ENCODE data around the gene OLFML3.

Gene OLFML3

GRCh38 chr1:113951719-113952118 is 27.6 kb upstream of the OLFML3 start:
- TF ChIP-seq TAF1 (IDR thresholded peaks at IDR 0.05; ENCODE audit: borderline replicate concordance, insufficient read depth, low read length): no peak
- TF ChIP-seq REST (IDR thresholded peaks at IDR 0.05; ENCODE audit: insufficient read depth in 1 of 2, low read depth in 2 of 2, low read length in 2 of 2): no peak
- TF ChIP-seq SIN3A (IDR thresholded peaks at IDR 0.05; ENCODE audit: borderline replicate concordance, insufficient read depth, low read length): no peak
- no peak for TF ChIP-seq POLR2AphosphoS5 (IDR thresholded peaks at IDR 0.05; ENCODE audit: low read depth, low read length)
- no peak for TF ChIP-seq FOXP2 (optimal IDR thresholded peaks at IDR 0.05; ENCODE audit: borderline replicate concordance, extremely low read depth, extremely low read length, insufficient read depth)

- TF ChIP-seq REST (IDR thresholded peaks at IDR 0.05; ENCODE audit: insufficient read depth in 1 of 2, low read depth in 2 of 2, low read length in 2 of 2) (no peak), SIN3A (IDR thresholded peaks at IDR 0.05; ENCODE audit: borderline replicate concordance, insufficient read depth, low read length) (no peak), POLR2AphosphoS5 (IDR thresholded peaks at IDR 0.05; ENCODE audit: low read depth, low read length) (no peak), TAF1 (IDR thresholded peaks at IDR 0.05; ENCODE audit: borderline replicate concordance, insufficient read depth, low read length) (no peak), FOXP2 (optimal IDR thresholded peaks at IDR 0.05; ENCODE audit: borderline replicate concordance, extremely low read depth, extremely low read length, insufficient read depth) (no peak)
Observed at GRCh38 chr1:113957984-113958383, 21.3 kb upstream of the OLFML3 start.

- TF ChIP-seq POLR2AphosphoS5 (IDR thresholded peaks at IDR 0.05; ENCODE audit: low read depth, low read length) (no peak), REST (IDR thresholded peaks at IDR 0.05; ENCODE audit: insufficient read depth in 1 of 2, low read depth in 2 of 2, low read length in 2 of 2) (no peak), FOXP2 (optimal IDR thresholded peaks at IDR 0.05; ENCODE audit: borderline replicate concordance, extremely low read depth, extremely low read length, insufficient read depth) (no peak), SIN3A (IDR thresholded peaks at IDR 0.05; ENCODE audit: borderline replicate concordance, insufficient read depth, low read length) (no peak), TAF1 (IDR thresholded peaks at IDR 0.05; ENCODE audit: borderline replicate concordance, insufficient read depth, low read length) (no peak)
Observed at GRCh38 chr1:113958691-113959090, 20.6 kb upstream of the OLFML3 start.

- TF ChIP-seq POLR2AphosphoS5 (IDR thresholded peaks at IDR 0.05; ENCODE audit: low read depth, low read length) (no peak), REST (IDR thresholded peaks at IDR 0.05; ENCODE audit: insufficient read depth in 1 of 2, low read depth in 2 of 2, low read length in 2 of 2) (no peak), TAF1 (IDR thresholded peaks at IDR 0.05; ENCODE audit: borderline replicate concordance, insufficient read depth, low read length) (no peak)
Observed at GRCh38 chr1:113963281-113963906, 15.9 kb upstream of the OLFML3 start.

All from PFSK-1 (cell line).